OCI-LY1 (cell line): ENCODE results near the gene ARID5B.

ENCODE experiments used
- H2AFZ ChIP-seq: fragments of 200-600 bp; sonication (generic), shearing (Covaris generic); 2 replicates; pipeline ENCODE4 v1.6.0; 2014; ENCODE audit warnings: antibody characterized with exemption, mild to moderate bottlenecking, low read length
- H3F3A ChIP-seq: fragments of 200-600 bp; sonication (generic), shearing (Covaris generic); 2 replicates; pipeline ENCODE4 v1.6.0; 2014; ENCODE audit warnings: mild to moderate bottlenecking, antibody characterized with exemption, low read length, moderate library complexity; ENCODE audit not compliant: insufficient read depth
- H3K27ac ChIP-seq: fragments of 200-600 bp; sonication (generic); 2 replicates; pipeline ENCODE4 v1.5.1; 2014; ENCODE audit warnings: low read length, mixed run types, mild to moderate bottlenecking, low read depth; ENCODE audit not compliant: poor library complexity, severe bottlenecking
- H3K27me3 ChIP-seq: fragments of 200-600 bp; sonication (generic); 2 replicates; pipeline ENCODE4 v1.6.0; 2014; ENCODE audit warnings: antibody characterized with exemption, mild to moderate bottlenecking, low read length, moderate library complexity; ENCODE audit not compliant: insufficient read depth
- H3K36me3 ChIP-seq: fragments of 200-600 bp; sonication (generic); 2 replicates; pipeline ENCODE4 v1.6.1; 2014; ENCODE audit warnings: mild to moderate bottlenecking, antibody characterized with exemption, low read length, moderate library complexity, mixed read lengths; ENCODE audit not compliant: insufficient read depth
- H3K4me1 ChIP-seq: fragments of 200-600 bp; sonication (generic); 2 replicates; pipeline ENCODE4 v1.5.1; 2014; ENCODE audit warnings: mild to moderate bottlenecking, low read length, moderate library complexity; ENCODE audit not compliant: insufficient read depth, severe bottlenecking
- H3K4me2 ChIP-seq: fragments of 200-600 bp; sonication (generic), shearing (Covaris generic); 2 replicates; pipeline ENCODE4 v1.6.1; 2014; ENCODE audit warnings: low read length
- H3K4me3 ChIP-seq: fragments of 200-600 bp; sonication (generic); 2 replicates; pipeline ENCODE4 v1.5.1; 2014; ENCODE audit warnings: low read length, low read depth, mild to moderate bottlenecking, mixed read lengths; ENCODE audit not compliant: poor library complexity, severe bottlenecking
- H3K79me2 ChIP-seq: fragments of 200-600 bp; shearing (Covaris generic); 2 replicates; pipeline ENCODE4 v1.6.1; 2016; ENCODE audit warnings: mixed run types, low read length, mixed read lengths; ENCODE audit not compliant: insufficient read depth
- H3K9ac ChIP-seq: fragments of 200-600 bp; sonication (generic), shearing (Covaris generic); 2 replicates; pipeline ENCODE4 v1.6.1; 2014; ENCODE audit warnings: mild to moderate bottlenecking, low read length, mixed read lengths
- H3K9me2 ChIP-seq: fragments of 200-600 bp; sonication (generic), shearing (Covaris generic); 2 replicates; pipeline ENCODE4 v1.6.1; 2014; ENCODE audit warnings: low read depth, mild to moderate bottlenecking, low read length, mixed read lengths
- H3K9me3 ChIP-seq: fragments of 200-600 bp; shearing (Covaris generic); 2 replicates; pipeline ENCODE4 v1.6.1; 2014; ENCODE audit warnings: low read length, mixed read lengths
- H4K20me1 ChIP-seq: fragments of 200-600 bp; sonication (generic), shearing (Covaris generic); 2 replicates; pipeline ENCODE4 v1.6.0; 2016; ENCODE audit warnings: mild to moderate bottlenecking, low read length; ENCODE audit not compliant: insufficient read depth
- EZH2 ChIP-seq: fragments of 200-600 bp; sonication (generic), shearing (Covaris generic); IDR thresholded peaks from 2 replicates; pipeline ENCODE4 v1.8.0; 2017; ENCODE audit warnings: borderline replicate concordance, mixed run types, mild to moderate bottlenecking, antibody characterized with exemption, low read length, moderate library complexity, mixed read lengths
- TF ChIP-seq, protein P1 (sequence below): fragments of 200-600 bp; sonication (generic), shearing (Covaris generic); IDR thresholded peaks from 2 replicates; pipeline ENCODE4 v1.5.1; 2017; ENCODE audit warnings: mild to moderate bottlenecking, antibody characterized with exemption, low read length, moderate library complexity, mixed read lengths

The ARID5B gene

DNA sequence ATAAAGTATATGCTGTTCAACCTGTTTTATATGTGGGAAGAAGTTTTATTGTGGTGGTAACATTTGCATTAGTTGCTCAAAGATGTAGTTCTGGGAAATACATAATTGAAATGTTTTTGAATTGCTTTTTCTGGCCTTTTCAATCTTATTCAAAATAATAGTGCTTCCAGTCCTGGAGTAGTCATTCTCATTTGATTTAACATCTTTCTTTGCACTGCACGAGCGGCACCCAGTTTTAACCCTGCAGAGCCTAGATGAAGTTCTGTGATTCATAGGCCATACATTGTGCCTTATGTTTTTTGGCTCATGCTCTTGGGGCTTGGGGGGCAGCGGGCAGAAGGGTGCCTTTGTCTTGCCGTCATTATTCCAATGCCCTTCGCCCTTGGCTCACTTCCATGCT, 9.9 kb downstream of the ARID5B start:
- no peaks in the 10 kb centered on the region for H3F3A ChIP-seq
- H3K9ac ChIP-seq = no peak overlapping the region
- no peak overlapping the region for H2AFZ ChIP-seq
- peaks cover 14% of the 10 kb centered on the region for H3K4me1 ChIP-seq
- no peaks in the 10 kb centered on the region for H3K9me3 ChIP-seq
- peaks cover 86% of the 10 kb centered on the region for H3K79me2 ChIP-seq
- H3K9me2 ChIP-seq = no peaks in the 10 kb centered on the region
- TF ChIP-seq EZH2 = no peak
- TF ChIP-seq, protein P1, sequence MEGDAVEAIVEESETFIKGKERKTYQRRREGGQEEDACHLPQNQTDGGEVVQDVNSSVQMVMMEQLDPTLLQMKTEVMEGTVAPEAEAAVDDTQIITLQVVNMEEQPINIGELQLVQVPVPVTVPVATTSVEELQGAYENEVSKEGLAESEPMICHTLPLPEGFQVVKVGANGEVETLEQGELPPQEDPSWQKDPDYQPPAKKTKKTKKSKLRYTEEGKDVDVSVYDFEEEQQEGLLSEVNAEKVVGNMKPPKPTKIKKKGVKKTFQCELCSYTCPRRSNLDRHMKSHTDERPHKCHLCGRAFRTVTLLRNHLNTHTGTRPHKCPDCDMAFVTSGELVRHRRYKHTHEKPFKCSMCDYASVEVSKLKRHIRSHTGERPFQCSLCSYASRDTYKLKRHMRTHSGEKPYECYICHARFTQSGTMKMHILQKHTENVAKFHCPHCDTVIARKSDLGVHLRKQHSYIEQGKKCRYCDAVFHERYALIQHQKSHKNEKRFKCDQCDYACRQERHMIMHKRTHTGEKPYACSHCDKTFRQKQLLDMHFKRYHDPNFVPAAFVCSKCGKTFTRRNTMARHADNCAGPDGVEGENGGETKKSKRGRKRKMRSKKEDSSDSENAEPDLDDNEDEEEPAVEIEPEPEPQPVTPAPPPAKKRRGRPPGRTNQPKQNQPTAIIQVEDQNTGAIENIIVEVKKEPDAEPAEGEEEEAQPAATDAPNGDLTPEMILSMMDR = no peak
- no peak overlapping the region for H3K27ac ChIP-seq
- H4K20me1 ChIP-seq = no peaks in the 10 kb centered on the region
- H3K36me3 ChIP-seq = peaks cover 77% of the 10 kb centered on the region
- no peak overlapping the region for H3K4me3 ChIP-seq
- H3K4me2 ChIP-seq = no peak overlapping the region
- H3K27me3 ChIP-seq = no peaks in the 10 kb centered on the region

DNA sequence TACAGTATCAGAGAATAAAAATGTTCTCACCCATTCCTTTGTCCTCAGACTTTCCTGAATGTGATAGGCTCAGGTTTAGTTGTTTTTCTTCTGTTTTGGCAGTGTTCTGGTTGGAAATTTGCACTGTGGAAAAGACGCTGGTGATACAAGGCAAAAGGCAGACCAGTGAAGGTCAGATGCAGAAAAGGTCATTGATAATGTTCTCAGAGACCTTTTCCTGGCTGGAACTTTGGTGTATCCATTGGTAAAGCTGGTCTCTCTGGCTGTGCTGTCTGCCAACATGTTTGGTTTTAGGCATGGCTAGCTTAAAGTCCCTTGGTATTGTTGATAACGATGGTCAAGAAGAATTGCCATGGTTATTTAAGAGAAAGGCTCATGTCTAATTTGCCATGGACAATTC, 11.5 kb downstream of the ARID5B start:
- Histone ChIP-seq H3K9me2 (no peaks in the 10 kb centered on the region), H3K79me2 (peaks cover 84% of the 10 kb centered on the region), H3K4me3 (no peak overlapping the region), H3K9ac (no peak overlapping the region), H3K36me3 (peaks cover 78% of the 10 kb centered on the region), H3F3A (no peaks in the 10 kb centered on the region), H3K27ac (no peak overlapping the region), H3K27me3 (no peaks in the 10 kb centered on the region), H3K9me3 (peaks cover 3% of the 10 kb centered on the region; the same call in 1 of the 2 replicates), H4K20me1 (no peaks in the 10 kb centered on the region), H3K4me2 (no peak overlapping the region), H2AFZ (no peak overlapping the region), H3K4me1 (no peaks in the 10 kb centered on the region)
- TF ChIP-seq, protein P1 = no peak
- no peak for TF ChIP-seq EZH2

DNA sequence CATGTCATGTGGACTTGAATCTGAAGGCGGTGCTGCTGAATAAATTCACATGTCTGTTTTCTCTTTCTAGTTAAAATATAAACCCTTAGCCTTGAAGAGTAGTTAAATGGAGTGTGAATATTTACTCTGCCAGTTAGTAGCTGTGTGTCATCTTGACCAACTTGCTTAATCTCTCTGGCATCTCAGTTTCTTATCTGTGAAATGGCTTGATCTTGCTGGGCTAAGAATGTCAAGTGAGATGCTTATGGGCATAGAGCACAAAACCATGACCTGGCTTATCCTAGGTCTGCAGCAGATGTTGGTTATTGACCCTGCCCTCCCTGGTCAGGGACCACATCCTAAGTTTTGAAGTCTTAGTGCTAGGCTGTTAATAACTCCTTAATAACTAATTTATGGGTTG, 16.6 kb downstream of the ARID5B start:
- H4K20me1 ChIP-seq = no peaks in the 10 kb centered on the region
- H3K79me2 ChIP-seq = peaks cover 66% of the 10 kb centered on the region

DNA sequence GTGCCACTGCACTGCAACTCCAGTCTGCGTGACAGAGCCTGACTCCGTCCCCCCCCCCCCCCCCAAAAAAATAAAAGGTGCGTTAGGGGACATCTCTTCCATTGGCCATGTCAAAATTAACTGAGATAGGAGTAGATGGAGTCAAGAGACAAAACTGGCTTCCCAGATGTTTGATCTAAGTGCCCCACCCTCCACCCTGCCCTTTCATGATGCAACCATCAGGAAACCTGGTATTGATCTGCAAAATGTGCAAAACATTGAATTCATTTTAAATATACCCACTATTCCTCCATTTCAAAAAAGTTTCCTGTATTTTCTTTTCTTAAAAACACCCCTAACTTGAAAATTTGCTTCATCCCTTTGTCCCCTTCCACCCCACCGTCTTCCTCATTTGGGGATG, 17.5 kb downstream of the ARID5B start:
- Histone ChIP-seq H3K9ac (no peak overlapping the region), H3K4me3 (no peak overlapping the region), H3K4me2 (no peak overlapping the region), H3K9me3 (peaks cover 3% of the 10 kb centered on the region; the same call in 1 of the 2 replicates), H3K79me2 (peaks cover 61% of the 10 kb centered on the region), H3K36me3 (peaks cover 56% of the 10 kb centered on the region), H4K20me1 (no peaks in the 10 kb centered on the region), H3K27me3 (no peaks in the 10 kb centered on the region), H3K9me2 (no peaks in the 10 kb centered on the region), H3K27ac (no peak overlapping the region), H3F3A (no peaks in the 10 kb centered on the region), H2AFZ (no peak overlapping the region), H3K4me1 (no peaks in the 10 kb centered on the region)
- TF ChIP-seq EZH2 = no peak
- TF ChIP-seq, protein P1 = no peak

More for the DNA sequence above, 16.6 kb downstream of the ARID5B start:
- Histone ChIP-seq H3K9ac (no peak overlapping the region), H3K4me3 (no peak overlapping the region), H3K27ac (no peak overlapping the region), H2AFZ (no peak overlapping the region), H3F3A (no peaks in the 10 kb centered on the region), H3K9me3 (peaks cover 3% of the 10 kb centered on the region; the same call in 1 of the 2 replicates), H3K36me3 (peaks cover 58% of the 10 kb centered on the region), H3K27me3 (no peaks in the 10 kb centered on the region), H3K4me2 (no peak overlapping the region), H3K9me2 (no peaks in the 10 kb centered on the region), H3K4me1 (no peaks in the 10 kb centered on the region)
- TF ChIP-seq EZH2 = no peak
